Measurements from ENCODE around the gene PDK3. TPM values are rescaled to one million over a fixed set of nuclear protein-coding genes. Genes with fewer than 3 reads are reported as not detected.

The PDK3 gene
- total RNA-seq, 4 donors from 2014 or later, result 5.4 to 20.6 (median 12.8) TPM

DNA sequence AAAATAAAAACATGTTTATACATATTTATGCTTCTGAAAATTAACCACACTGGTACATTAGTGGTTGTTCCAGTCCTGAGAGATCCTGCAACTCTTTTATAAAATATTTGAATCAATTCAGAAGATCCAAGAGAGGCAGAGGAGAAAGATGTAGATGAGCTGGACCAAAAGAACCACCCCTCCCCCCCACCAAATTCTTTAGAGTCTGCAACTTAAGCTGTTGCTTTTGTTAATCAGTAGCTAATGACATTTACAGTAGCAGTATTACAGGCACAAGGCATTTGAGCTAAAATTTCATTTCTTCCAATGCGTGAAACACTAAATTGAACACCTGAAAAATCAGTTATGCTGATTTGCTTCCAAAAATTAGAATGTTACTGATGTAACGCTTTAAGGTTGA is 61.5 kb downstream of the PDK3 start:
- Histone ChIP-seq H3K27me3 (no peaks in the 10 kb centered on the region), H3K27ac (no peak overlapping the region), H3K9me3 (no peaks in the 10 kb centered on the region), H3K36me3 (peaks cover 0 to 23% (median 0%) of the 10 kb centered on the region in 3 donors), H3K4me1 (no peaks in the 10 kb centered on the region), H3K4me3 (no peak overlapping the region)
- TF ChIP-seq POLR2A (IDR thresholded peaks at IDR 0.05), result no peak
- TF ChIP-seq CTCF (IDR thresholded peaks at IDR 0.05), result no peak
- DNase-seq, result no peak
- WGBS, 2 donors, result 64 to 100% methylated on average over 2 of the region's 2 CpGs
- intact Hi-C loops (cut with DNase I), result no loop called here

- 68 to 88% methylated on average over 1 of the region's 1 CpG for WGBS, 2 donors
Observed at GRCh38 chrX:24528605-24529004, 63.5 kb downstream of the PDK3 start.

DNA sequence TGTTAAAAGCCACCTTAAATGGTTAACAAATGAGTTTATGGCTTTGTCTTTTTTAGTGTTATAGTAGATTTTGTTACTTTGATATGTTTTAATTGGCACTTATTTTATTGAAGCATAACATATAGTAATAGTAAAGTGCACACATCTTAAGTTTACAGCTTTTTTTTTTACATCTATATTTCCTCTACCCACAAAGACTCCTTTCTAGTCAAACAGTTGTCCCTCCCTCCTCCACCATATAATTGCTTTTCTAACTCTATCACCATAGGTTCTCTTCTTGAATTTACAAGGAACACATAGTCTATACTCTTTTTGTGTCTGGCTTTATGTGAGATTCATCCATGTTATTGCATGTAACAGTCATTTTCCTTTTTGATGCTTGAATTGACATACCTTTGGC is 71.5 kb downstream of the PDK3 start:
- DNase-seq, result no peak
- intact Hi-C loops (cut with DNase I), result no loop called here
- H3K36me3 ChIP-seq, result peaks cover 0 to 18% (median 0%) of the 10 kb centered on the region in 3 donors
- no peaks in the 10 kb centered on the region for H3K27me3 ChIP-seq
- TF ChIP-seq POLR2A (IDR thresholded peaks at IDR 0.05), result no peak
- TF ChIP-seq CTCF (IDR thresholded peaks at IDR 0.05), result no peak
- H3K27ac ChIP-seq, result no peak overlapping the region
- no peaks in the 10 kb centered on the region for H3K9me3 ChIP-seq
- no peak overlapping the region for H3K4me3 ChIP-seq
- no peaks in the 10 kb centered on the region for H3K4me1 ChIP-seq

More at GRCh38 chrX:24528605-24529004, 63.5 kb downstream of the PDK3 start:
- DNase-seq, result no peak
- Histone ChIP-seq H3K4me3 (no peak overlapping the region), H3K27ac (no peak overlapping the region), H3K36me3 (peaks cover 0 to 28% (median 0%) of the 10 kb centered on the region in 3 donors), H3K9me3 (no peaks in the 10 kb centered on the region), H3K4me1 (no peaks in the 10 kb centered on the region), H3K27me3 (no peaks in the 10 kb centered on the region)
- intact Hi-C loops (cut with DNase I), result no loop called here
- TF ChIP-seq POLR2A (IDR thresholded peaks at IDR 0.05) (no peak), CTCF (IDR thresholded peaks at IDR 0.05) (no peak)

- no peak for TF ChIP-seq POLR2A (IDR thresholded peaks at IDR 0.05)
- TF ChIP-seq CTCF (IDR thresholded peaks at IDR 0.05), result no peak
- H3K4me1 ChIP-seq, result no peaks in the 10 kb centered on the region
- H3K36me3 ChIP-seq, result no peaks in the 10 kb centered on the region
- no peak overlapping the region for H3K27ac ChIP-seq
- WGBS, 2 donors, result 60% methylated on average over 4 of the region's 4 CpGs
- H3K9me3 ChIP-seq, result no peaks in the 10 kb centered on the region
- no peak overlapping the region for H3K4me3 ChIP-seq
- intact Hi-C loops (cut with DNase I), result no loop called here
- no peaks in the 10 kb centered on the region for H3K27me3 ChIP-seq
- DNase-seq, result no peak
Observed at GRCh38 chrX:24542756-24543155, 77.7 kb downstream of the PDK3 start.

GRCh38 chrX:24547961-24548360 is 82.9 kb downstream of the PDK3 start:
- DNase-seq, result no peak
- Histone ChIP-seq H3K4me3 (no peak overlapping the region), H3K4me1 (peaks cover 0 to 3% (median 0%) of the 10 kb centered on the region in 3 donors), H3K36me3 (no peaks in the 10 kb centered on the region), H3K27me3 (no peaks in the 10 kb centered on the region), H3K9me3 (no peaks in the 10 kb centered on the region), H3K27ac (no peak overlapping the region)
- TF ChIP-seq CTCF (IDR thresholded peaks at IDR 0.05) (no peak), POLR2A (IDR thresholded peaks at IDR 0.05) (no peak)
- intact Hi-C loops (cut with DNase I), result no loop called here
- 83 to 100% methylated on average over 1 of the region's 1 CpG for WGBS, 2 donors
